ENCODE measurements around the gene TMPO. TPM values are rescaled to one million over a fixed set of nuclear protein-coding genes. Genes with fewer than 3 reads are reported as not detected.
A peak's percentile ranks its signal among the peaks of the same experiment; 100 is the strongest.
"Not testable (repeated sequence)": the region's sequence is repeated elsewhere in the genome, so short reads cannot be mapped to it uniquely, and the experiment has no call there.

Gene TMPO
- total and polyA plus RNA-seq, 2 experiments from 2014 or later = 30.0 to 67.5 TPM

DNA sequence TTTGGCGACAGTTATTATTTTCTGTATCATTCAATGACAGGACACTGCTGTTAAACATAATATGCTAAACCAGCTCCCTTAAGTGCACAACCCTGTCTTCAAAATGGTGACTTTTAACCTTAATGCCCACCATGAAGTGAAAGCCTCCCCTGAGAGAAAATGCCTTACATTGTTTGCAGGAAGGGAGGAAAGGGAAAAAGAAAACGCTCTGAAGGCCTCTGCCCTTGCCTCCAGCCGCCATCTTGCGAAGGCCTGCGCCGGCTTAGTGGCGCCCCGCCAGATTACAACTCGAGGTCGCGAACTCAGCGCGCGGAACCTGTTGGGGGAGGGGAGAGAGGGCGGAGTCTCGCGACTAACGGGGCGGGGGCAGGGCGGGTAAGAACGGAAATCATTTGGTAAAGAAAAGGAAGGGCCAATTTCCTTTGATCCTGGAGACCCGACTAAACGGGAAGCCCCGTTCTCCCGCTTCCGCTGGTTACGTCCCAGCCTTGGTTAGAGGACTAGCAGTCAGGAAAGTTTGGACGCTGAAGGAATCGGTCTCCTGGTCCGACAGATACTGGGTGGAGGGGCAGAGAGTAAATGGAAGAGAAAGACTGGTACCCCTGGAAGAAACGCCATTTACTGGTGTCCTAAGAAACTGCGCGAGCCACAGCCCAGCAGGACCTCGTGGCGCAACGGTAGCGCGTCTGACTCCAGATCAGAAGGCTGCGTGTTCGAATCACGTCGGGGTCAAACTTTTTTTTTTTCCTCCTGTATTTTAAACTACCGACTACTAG is 11.6 kb upstream of the TMPO start:
- in situ Hi-C loops (cut with MboI) = no loop called here
- Histone ChIP-seq H3K9me2 (ENCODE audit: insufficient read depth) (no peaks in the 10 kb centered on the region), H4K20me1 (ENCODE audit: insufficient read depth) (no peaks in the 10 kb centered on the region), H3K79me2 (ENCODE audit: insufficient read depth) (no peaks in the 10 kb centered on the region), H3K4me1 (ENCODE audit: insufficient read depth) (no peaks in the 10 kb centered on the region), H2AFZ (peak overlapping the region; percentile 93), H3F3A (ENCODE audit: insufficient read depth) (peaks cover 15% of the 10 kb centered on the region), H3K27me3 (replicated peaks; ENCODE audit: insufficient read depth) (no peaks in the 10 kb centered on the region), H3K9me3 (ENCODE audit: low read depth) (no peaks in the 10 kb centered on the region), H3K27ac (peak overlapping the region; percentile 87), H3K4me2 (ENCODE audit: unreplicated experiment) (peak overlapping the region; percentile 96), H3K36me3 (ENCODE audit: low read depth) (no peaks in the 10 kb centered on the region), H3K4me3 (peak overlapping the region; percentile 84), H3K9ac (peak overlapping the region; percentile 89)
- DNase-seq = peak; percentile 96
- 1% methylated on average over 43 of the region's 43 CpGs for WGBS, 2 experiments (ENCODE audit: low coverage in 1 of 2, low lambda C conversion rate in 2 of 2, missing lambda C conversion rate in 2 of 2)
- TF ChIP-seq EZH2 (IDR thresholded peaks at IDR 0.05; ENCODE audit: insufficient read depth, poor library complexity, severe bottlenecking) = no peak
- no peak for TF ChIP-seq EZH2phosphoT487 (IDR thresholded peaks at IDR 0.05; ENCODE audit: insufficient read depth, low read depth)

DNA sequence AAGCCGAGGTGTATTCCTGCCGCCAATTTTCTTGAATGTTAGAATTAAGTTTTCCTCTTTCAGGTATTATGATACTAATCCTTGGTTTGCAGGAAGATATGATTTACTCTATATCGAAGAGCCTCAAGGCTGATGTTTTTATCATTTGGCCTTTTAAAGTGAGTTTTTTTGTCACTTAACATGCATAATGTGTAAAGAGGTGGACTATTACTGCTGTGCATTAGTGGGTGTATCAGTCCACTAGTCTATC is 11.1 kb upstream of the TMPO start:
- Histone ChIP-seq H3K27ac (0 out of 2 replicates have a peak overlapping the region, but pooled peaks have one; percentile 87), H3K36me3 (ENCODE audit: low read depth) (no peaks in the 10 kb centered on the region), H3K4me2 (ENCODE audit: unreplicated experiment) (peak overlapping the region; percentile 96), H3F3A (ENCODE audit: insufficient read depth) (peaks cover 15% of the 10 kb centered on the region), H3K4me1 (ENCODE audit: insufficient read depth) (no peaks in the 10 kb centered on the region), H3K79me2 (ENCODE audit: insufficient read depth) (no peaks in the 10 kb centered on the region), H4K20me1 (ENCODE audit: insufficient read depth) (no peaks in the 10 kb centered on the region), H3K9ac (peak overlapping the region; percentile 89), H3K9me2 (ENCODE audit: insufficient read depth) (no peaks in the 10 kb centered on the region), H3K9me3 (ENCODE audit: low read depth) (no peaks in the 10 kb centered on the region), H2AFZ (peak overlapping the region; percentile 93), H3K4me3 (peak overlapping the region; percentile 84), H3K27me3 (replicated peaks; ENCODE audit: insufficient read depth) (no peaks in the 10 kb centered on the region)
- no peak for TF ChIP-seq EZH2phosphoT487 (IDR thresholded peaks at IDR 0.05; ENCODE audit: insufficient read depth, low read depth)
- no peak for DNase-seq
- WGBS, 2 experiments (ENCODE audit: low coverage in 1 of 2, low lambda C conversion rate in 2 of 2, missing lambda C conversion rate in 2 of 2) = 0 to 1% methylated on average over 3 of the region's 3 CpGs
- in situ Hi-C loops (cut with MboI) = no loop called here

DNA sequence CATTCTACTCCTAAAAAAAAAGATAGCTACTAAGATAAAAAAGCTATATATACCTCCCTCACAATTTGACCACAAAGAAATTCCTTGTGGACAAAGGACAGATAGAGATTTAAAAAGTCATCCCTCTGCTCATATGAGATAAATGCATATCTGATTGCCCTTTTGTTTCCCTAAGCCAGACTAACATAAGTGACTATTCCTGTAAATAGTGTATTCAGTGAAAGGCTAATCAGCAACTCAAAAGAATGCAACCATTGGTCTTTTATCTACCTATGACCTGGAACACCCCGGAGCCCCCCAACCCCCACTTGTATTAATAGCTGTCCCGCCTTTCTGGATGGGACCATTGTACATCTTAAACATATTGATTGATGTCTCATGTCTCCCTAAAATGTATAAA is 6.3 kb upstream of the TMPO start:
- Histone ChIP-seq H3K4me3 (no peak overlapping the region), H3K9ac (no peak overlapping the region), H3K79me2 (ENCODE audit: insufficient read depth) (peaks cover 13% of the 10 kb centered on the region), H4K20me1 (ENCODE audit: insufficient read depth) (no peaks in the 10 kb centered on the region), H3K27me3 (replicated peaks; ENCODE audit: insufficient read depth) (no peaks in the 10 kb centered on the region), H3F3A (ENCODE audit: insufficient read depth) (peaks cover 9% of the 10 kb centered on the region), H3K27ac (no peak overlapping the region), H3K4me1 (ENCODE audit: insufficient read depth) (peaks cover 5% of the 10 kb centered on the region; the same call in 1 of the 2 replicates), H3K36me3 (ENCODE audit: low read depth) (no peaks in the 10 kb centered on the region), H3K4me2 (ENCODE audit: unreplicated experiment) (no peak overlapping the region), H3K9me2 (ENCODE audit: insufficient read depth) (no peaks in the 10 kb centered on the region), H2AFZ (no peak overlapping the region), H3K9me3 (ENCODE audit: low read depth) (no peaks in the 10 kb centered on the region)
- TF ChIP-seq EZH2phosphoT487 (IDR thresholded peaks at IDR 0.05; ENCODE audit: insufficient read depth, low read depth) (no peak), EZH2 (IDR thresholded peaks at IDR 0.05; ENCODE audit: insufficient read depth, poor library complexity, severe bottlenecking) (no peak)
- in situ Hi-C loops (cut with MboI) = no loop called here
- no peak for DNase-seq
- WGBS, 2 experiments (ENCODE audit: low coverage in 1 of 2, low lambda C conversion rate in 2 of 2, missing lambda C conversion rate in 2 of 2) = 89 to 90% methylated on average over 2 of the region's 2 CpGs

DNA sequence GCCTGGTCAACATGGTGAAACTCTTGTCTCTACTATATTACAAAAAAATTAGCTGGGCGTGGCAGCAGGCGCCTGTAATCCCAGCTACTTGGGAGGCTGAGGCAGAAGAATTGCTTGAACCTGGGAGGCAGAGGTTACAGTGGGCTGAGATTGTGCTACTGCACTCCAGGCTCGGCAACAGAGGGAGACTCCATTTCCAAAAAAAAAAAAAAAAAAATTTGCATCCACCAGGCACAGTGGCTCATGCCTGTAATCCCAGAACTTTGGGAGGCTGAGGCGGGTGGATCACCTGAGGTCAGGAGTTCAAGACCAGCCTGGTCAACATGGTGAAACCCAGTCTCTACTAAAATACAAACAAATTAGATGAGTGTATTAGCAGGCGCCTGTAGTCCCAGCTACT is 3.6 kb upstream of the TMPO start:
- H3K9me2 ChIP-seq (ENCODE audit: insufficient read depth); DNase-seq; H4K20me1 ChIP-seq (ENCODE audit: insufficient read depth); in situ Hi-C loops (cut with MboI); H3K9ac ChIP-seq; H3K4me1 ChIP-seq (ENCODE audit: insufficient read depth); H3K27ac ChIP-seq; H3K4me2 ChIP-seq (ENCODE audit: unreplicated experiment); H3K27me3 ChIP-seq (replicated peaks; ENCODE audit: insufficient read depth); H3K36me3 ChIP-seq (ENCODE audit: low read depth); H2AFZ ChIP-seq; H3K4me3 ChIP-seq; H3K9me3 ChIP-seq (ENCODE audit: low read depth): not testable (repeated sequence)
- H3F3A ChIP-seq (ENCODE audit: insufficient read depth) = peaks cover 14% of the 10 kb centered on the region
- peaks cover 27% of the 10 kb centered on the region for H3K79me2 ChIP-seq (ENCODE audit: insufficient read depth)
- WGBS, 2 experiments (ENCODE audit: low coverage in 1 of 2, low lambda C conversion rate in 2 of 2, missing lambda C conversion rate in 2 of 2) = 88 to 91% methylated on average over 5 of the region's 5 CpGs
